ENCODE results near the gene CTSV. TPM values are rescaled to one million over a fixed set of nuclear protein-coding genes. Genes with fewer than 3 reads are reported as not detected.

CTSV gene
- total and polyA plus RNA-seq, 8 donors: 0.24 to 3.4 (median 2.8) TPM

GRCh38 chr9:97053717-97054116, 14.8 kb upstream of the CTSV start:
- H3K27me3 ChIP-seq: peaks cover 0 to 40% of the 10 kb centered on the region in 2 donors
- intact Hi-C loops (cut with DNase I): no loop called here
- DNase-seq (no peak), ATAC-seq (no peak)
- TF ChIP-seq CTCF (IDR thresholded peaks at IDR 0.05): no peak
- H3K27ac ChIP-seq: no peak overlapping the region
- no peaks in the 10 kb centered on the region for H3K9me3 ChIP-seq
- no peaks in the 10 kb centered on the region for H3K36me3 ChIP-seq
- no peak overlapping the region for H3K4me3 ChIP-seq
- H3K4me1 ChIP-seq: no peaks in the 10 kb centered on the region

- Histone ChIP-seq H3K27ac (no peak overlapping the region), H3K4me3 (no peak overlapping the region), H3K9me3 (no peaks in the 10 kb centered on the region), H3K36me3 (no peaks in the 10 kb centered on the region), H3K27me3 (peaks cover 0 to 40% of the 10 kb centered on the region in 2 donors), H3K4me1 (no peaks in the 10 kb centered on the region)
- no peak for TF ChIP-seq CTCF (IDR thresholded peaks at IDR 0.05)
- intact Hi-C loops (cut with DNase I): no loop called here
- ATAC-seq (no peak), DNase-seq (no peak)
Observed at GRCh38 chr9:97052735-97053134, 13.8 kb upstream of the CTSV start.

- peak in 2 of 4 donors; percentile 69 to 83 for DNase-seq
- H3K27me3 ChIP-seq: peaks cover 0 to 26% of the 10 kb centered on the region in 2 donors
- H3K27ac ChIP-seq: no peak overlapping the region
- no peaks in the 10 kb centered on the region for H3K4me1 ChIP-seq
- H3K9me3 ChIP-seq: no peaks in the 10 kb centered on the region
- peak; percentile 98 for ATAC-seq
- intact Hi-C loops (cut with DNase I): no loop called here
- no peaks in the 10 kb centered on the region for H3K36me3 ChIP-seq
- TF ChIP-seq CTCF (IDR thresholded peaks at IDR 0.05): no peak
- H3K4me3 ChIP-seq: no peak overlapping the region
Observed at GRCh38 chr9:97046228-97046627, 7.3 kb upstream of the CTSV start.

GRCh38 chr9:97045300-97045699, 6.4 kb upstream of the CTSV start:
- H3K27ac ChIP-seq: no peak overlapping the region
- no peaks in the 10 kb centered on the region for H3K9me3 ChIP-seq
- no peak for TF ChIP-seq CTCF (IDR thresholded peaks at IDR 0.05)
- ATAC-seq (no peak), DNase-seq (no peak)
- intact Hi-C loops (cut with DNase I): no loop called here
- H3K36me3 ChIP-seq: no peaks in the 10 kb centered on the region
- no peaks in the 10 kb centered on the region for H3K4me1 ChIP-seq
- no peak overlapping the region for H3K4me3 ChIP-seq
- peaks cover 0 to 33% of the 10 kb centered on the region in 2 donors for H3K27me3 ChIP-seq

GRCh38 chr9:97041898-97042297, 3.0 kb upstream of the CTSV start:
- ATAC-seq (no peak), DNase-seq (no peak)
- Histone ChIP-seq H3K4me1 (peaks cover 7% of the 10 kb centered on the region in 2 donors), H3K27me3 (peaks cover 9 to 67% of the 10 kb centered on the region in 2 donors), H3K4me3 (no peak overlapping the region), H3K36me3 (no peaks in the 10 kb centered on the region), H3K9me3 (no peaks in the 10 kb centered on the region), H3K27ac (no peak overlapping the region)
- TF ChIP-seq CTCF (IDR thresholded peaks at IDR 0.05): no peak
- intact Hi-C loops (cut with DNase I): no loop called here

Measured in left lung (tissue), 10 donors.